Endothelial cell of umbilical vein (primary cell): ENCODE results near the gene POLE2.
"Not testable (repeated sequence)": the region's sequence is repeated elsewhere in the genome, so short reads cannot be mapped to it uniquely, and the experiment has no call there.

Experiments used
- CTCF ChIP-seq, 2 donors: IDR thresholded peaks; 1 replicate in 1 of 2; 2 replicates in 1 of 2; pipeline ENCODE4 v1.5.1; 2011; ENCODE audit warnings: low read length in 2 of 2, mild to moderate bottlenecking in 2 of 2, moderate library complexity in 2 of 2, control low read depth in 1 of 2, inconsistent platforms in 1 of 2, low read depth in 1 of 2; ENCODE audit not compliant: insufficient read depth in 1 of 2; ENCODE audit errors: extremely low read depth in 1 of 2
- EZH2 ChIP-seq: IDR thresholded peaks from 2 replicates; pipeline ENCODE4 v1.6.1; 2012; ENCODE audit warnings: borderline replicate concordance, low read depth, mild to moderate bottlenecking, moderate library complexity, low read length, inconsistent platforms; ENCODE audit not compliant: severe bottlenecking
- POLR2A ChIP-seq: IDR thresholded peaks from 2 replicates; pipeline ENCODE4 v1.6.1; 2012; ENCODE audit warnings: low read depth, mild to moderate bottlenecking, control low read depth, low read length
- POLR2AphosphoS5 ChIP-seq: IDR thresholded peaks from 2 replicates; pipeline ENCODE4 v1.6.1; 2012; ENCODE audit warnings: low read depth, mild to moderate bottlenecking, control low read depth, low read length, moderate library complexity; ENCODE audit not compliant: insufficient read depth

- TF ChIP-seq EZH2; CTCF (IDR thresholded peaks at IDR 0.05; ENCODE audit: extremely low read depth in 1 of 2, insufficient read depth in 1 of 2, low read depth in 1 of 2, low read length in 2 of 2); POLR2A; POLR2AphosphoS5: not testable (repeated sequence)
These were observed 5.7 kb upstream of the POLE2 start for GRCh38 chr14:49693735-49694124.
